Measurements from ENCODE around the gene NUP133. TPM values are rescaled to one million over a fixed set of nuclear protein-coding genes. Genes with fewer than 3 reads are reported as not detected.
A peak's percentile ranks its signal among the peaks of the same experiment; 100 is the strongest.

The NUP133 gene
- total and polyA plus RNA-seq, 10 of the 15 experiments (the other 5 are each of a cell fraction or from before 2014, with no cell fraction given), result 10.9 to 45.4 (median 29.2) TPM

- TF ChIP-seq IKZF1 (conservative IDR thresholded peaks at IDR 0.05), result peak; percentile 65
- peak; percentile 59; the same call in 1 of the 2 replicates for TF ChIP-seq SPI1 (IDR thresholded peaks at IDR 0.05; ENCODE audit: borderline replicate concordance, insufficient read depth, low read depth, low read length)
These were observed 28.3 kb downstream of the NUP133 start (continued) for GRCh38 chr1:229479660-229480399.

- peak; percentile 83 for ATAC-seq
- CTCF ChIA-PET, result interaction anchor here (7.0 kb wide), 1 partner anchor 221 kb away, joined by 214 read pairs; no protein-coding TSS in a partner anchor
- in situ Hi-C loops (cut with MboI) (no loop called here), intact Hi-C loops (cut with micrococcal nuclease; ENCODE audit: unreplicated experiment) (loop anchor here (2.0 kb wide), 1 partner anchor 38 kb away; no protein-coding TSS in a partner anchor)
- peak; percentile 40 for DNase-seq (ENCODE audit: low read depth, low spot score)
- Histone ChIP-seq H3K4me1 (ENCODE audit: control insufficient read depth, insufficient read depth, low read length) (peaks cover 31% of the 10 kb centered on the region), H3K4me2 (ENCODE audit: control insufficient read depth, insufficient read depth) (peak overlapping the region; percentile 26; the same call in 1 of the 2 replicates), H3K27ac (ENCODE audit: control insufficient read depth, insufficient read depth) (0 out of 2 replicates have a peak overlapping the region, but pooled peaks have one; percentile 65), H3K4me3 (no peak overlapping the region), H3K9ac (ENCODE audit: control insufficient read depth, insufficient read depth, low read length) (no peak overlapping the region), H3K36me3 (ENCODE audit: control insufficient read depth in 2 of 2, insufficient read depth in 2 of 2, low read length in 1 of 2) (peaks cover 7 to 13% of the 10 kb centered on the region in 2 experiments), H3K27me3 (replicated peaks in 1 of 2; ENCODE audit: control insufficient read depth in 2 of 2, insufficient read depth in 2 of 2, low read length in 1 of 2) (no peaks in the 10 kb centered on the region), H3K9me3 (replicated peaks; ENCODE audit: control insufficient read depth, insufficient read depth, low read length) (no peaks in the 10 kb centered on the region), H2AFZ (ENCODE audit: control insufficient read depth, low read depth, low read length) (no peak overlapping the region), H4K20me1 (ENCODE audit: control insufficient read depth, insufficient read depth) (no peaks in the 10 kb centered on the region), H3K79me2 (ENCODE audit: control insufficient read depth, insufficient read depth, low read length) (no peaks in the 10 kb centered on the region; the same call in 1 of the 2 replicates)
- RAD21 ChIA-PET (ENCODE audit: unreplicated experiment), result interaction anchor here (0.6 to 6.5 kb wide), 4 partner anchors 37 to 221 kb away, joined by 3 to 77 read pairs (median 10); partner anchors contain the start of gene ABCB10
- SMC1A ChIA-PET (ENCODE audit: uncharacterized antibody, unreplicated experiment), result interaction anchor here (1.5 to 5.4 kb wide), 3 partner anchors 37 to 222 kb away, joined by 4 to 121 read pairs (median 38); no protein-coding TSS in a partner anchor
- BruUV-seq (replicated peaks), result no TSS peak
- peak; percentile 71 for FAIRE-seq
- POLR2A ChIA-PET, result interaction anchor here (2.1 kb wide), 1 partner anchor 137 kb away, joined by 4 read pairs; the partner anchor contains the start of gene CCSAP
- 96% methylated on average over 1 of the region's 1 CpG for WGBS (ENCODE audit: insufficient coverage, insufficient replicate concordance, low lambda C conversion rate, missing lambda C conversion rate)
- TF ChIP-seq CBX5 (IDR thresholded peaks at IDR 0.05; ENCODE audit: low read depth), result no peak
- TF ChIP-seq LARP7 (IDR thresholded peaks at IDR 0.05), result no peak
- no peak for TF ChIP-seq ZZZ3 (IDR thresholded peaks at IDR 0.05; ENCODE audit: control insufficient read depth, insufficient read length, low read depth)
- no peak; the same call in 1 of the 2 replicates for TF ChIP-seq RELB (IDR thresholded peaks at IDR 0.05; ENCODE audit: low read depth)
- TF ChIP-seq DPF2 (IDR thresholded peaks at IDR 0.05), result 0 out of 2 replicates have a peak, but pooled peaks have one; percentile 21
- no peak for TF ChIP-seq RFX5 (IDR thresholded peaks at IDR 0.05; ENCODE audit: low read depth, low read length)
- no peak for TF ChIP-seq RAD51 (IDR thresholded peaks at IDR 0.05)
- TF ChIP-seq, protein P1, sequence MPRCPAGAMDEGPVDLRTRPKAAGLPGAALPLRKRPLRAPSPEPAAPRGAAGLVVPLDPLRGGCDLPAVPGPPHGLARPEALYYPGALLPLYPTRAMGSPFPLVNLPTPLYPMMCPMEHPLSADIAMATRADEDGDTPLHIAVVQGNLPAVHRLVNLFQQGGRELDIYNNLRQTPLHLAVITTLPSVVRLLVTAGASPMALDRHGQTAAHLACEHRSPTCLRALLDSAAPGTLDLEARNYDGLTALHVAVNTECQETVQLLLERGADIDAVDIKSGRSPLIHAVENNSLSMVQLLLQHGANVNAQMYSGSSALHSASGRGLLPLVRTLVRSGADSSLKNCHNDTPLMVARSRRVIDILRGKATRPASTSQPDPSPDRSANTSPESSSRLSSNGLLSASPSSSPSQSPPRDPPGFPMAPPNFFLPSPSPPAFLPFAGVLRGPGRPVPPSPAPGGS (IDR thresholded peaks at IDR 0.05; ENCODE audit: borderline replicate concordance, insufficient read depth, low read depth, low read length, poor library complexity, severe bottlenecking), result peak; percentile 27
- no peak for TF ChIP-seq HDAC2 (IDR thresholded peaks at IDR 0.05)
- no peak for TF ChIP-seq GABPA (IDR thresholded peaks at IDR 0.05; ENCODE audit: low read depth)
- TF ChIP-seq RUNX3 (IDR thresholded peaks at IDR 0.05; ENCODE audit: low read length), result peak; percentile 80
- TF ChIP-seq SMAD5 (IDR thresholded peaks at IDR 0.05; ENCODE audit: low read depth), result no peak
- no peak for TF ChIP-seq NR2C2 (IDR thresholded peaks at IDR 0.05; ENCODE audit: borderline replicate concordance, control insufficient read depth, insufficient read length, low read depth)
- TF ChIP-seq JUNB (IDR thresholded peaks at IDR 0.05), result peak; percentile 45; the same call in 1 of the 2 replicates
- no peak for TF ChIP-seq PAX8 (IDR thresholded peaks at IDR 0.05)
- no peak for TF ChIP-seq MTA3 (IDR thresholded peaks at IDR 0.05; ENCODE audit: borderline replicate concordance, low read length)
- TF ChIP-seq TCF3 (IDR thresholded peaks at IDR 0.05; ENCODE audit: borderline replicate concordance, insufficient read depth, low read depth, low read length), result no peak
These were observed 29.3 kb downstream of the NUP133 start for GRCh38 chr1:229478852-229479251.
